ENCODE data around the gene PPT1. TPM values are rescaled to one million over a fixed set of nuclear protein-coding genes. Genes with fewer than 3 reads are reported as not detected.
A peak's percentile ranks its signal among the peaks of the same experiment; 100 is the strongest.
"Not testable (repeated sequence)": the region's sequence is repeated elsewhere in the genome, so short reads cannot be mapped to it uniquely, and the experiment has no call there.

PPT1 gene
- polyA plus RNA-seq, 4 donors, result 103 to 134 (median 122) TPM

DNA sequence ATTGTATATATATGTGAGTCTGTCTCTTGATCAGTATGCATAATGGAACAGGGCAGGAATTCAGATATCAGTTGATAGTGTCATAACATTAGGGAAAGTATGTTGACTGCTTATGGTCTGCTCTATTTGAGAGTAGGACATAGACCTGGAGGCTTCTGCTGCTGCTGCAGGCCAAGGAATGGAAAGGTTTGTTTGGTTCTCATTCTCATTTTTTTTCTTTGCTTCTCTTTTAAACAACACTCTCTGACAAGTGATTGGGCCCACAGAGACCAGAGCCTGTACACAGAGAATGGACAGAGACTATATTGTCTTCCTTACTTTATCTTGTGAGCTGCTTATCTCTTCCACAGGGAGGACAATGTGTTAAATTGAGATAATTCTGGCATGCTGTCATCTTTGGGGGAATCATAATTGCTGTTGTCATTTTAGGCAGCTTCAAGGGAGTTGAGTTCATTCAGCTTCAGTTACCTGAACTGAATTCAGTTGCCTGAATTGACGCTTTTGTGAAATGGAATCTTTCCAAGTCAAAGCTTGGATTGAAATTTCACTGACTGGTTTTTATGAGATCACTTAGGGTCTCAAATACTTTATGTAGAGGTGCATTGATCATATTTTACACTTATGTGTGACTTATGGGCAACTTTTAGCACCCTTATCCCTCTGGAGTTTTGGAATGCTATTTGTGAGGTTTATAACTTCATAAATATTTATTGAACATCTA is 39.6 kb downstream of the PPT1 start:
- DNase-seq (ENCODE audit: low read depth in 4 of 4, low spot score in 3 of 4), result no peak

- no peak for DNase-seq (ENCODE audit: low read depth in 4 of 4, low spot score in 3 of 4)
These were observed 40.3 kb downstream of the PPT1 start for GRCh38 chr1:40056519-40057309.

DNA sequence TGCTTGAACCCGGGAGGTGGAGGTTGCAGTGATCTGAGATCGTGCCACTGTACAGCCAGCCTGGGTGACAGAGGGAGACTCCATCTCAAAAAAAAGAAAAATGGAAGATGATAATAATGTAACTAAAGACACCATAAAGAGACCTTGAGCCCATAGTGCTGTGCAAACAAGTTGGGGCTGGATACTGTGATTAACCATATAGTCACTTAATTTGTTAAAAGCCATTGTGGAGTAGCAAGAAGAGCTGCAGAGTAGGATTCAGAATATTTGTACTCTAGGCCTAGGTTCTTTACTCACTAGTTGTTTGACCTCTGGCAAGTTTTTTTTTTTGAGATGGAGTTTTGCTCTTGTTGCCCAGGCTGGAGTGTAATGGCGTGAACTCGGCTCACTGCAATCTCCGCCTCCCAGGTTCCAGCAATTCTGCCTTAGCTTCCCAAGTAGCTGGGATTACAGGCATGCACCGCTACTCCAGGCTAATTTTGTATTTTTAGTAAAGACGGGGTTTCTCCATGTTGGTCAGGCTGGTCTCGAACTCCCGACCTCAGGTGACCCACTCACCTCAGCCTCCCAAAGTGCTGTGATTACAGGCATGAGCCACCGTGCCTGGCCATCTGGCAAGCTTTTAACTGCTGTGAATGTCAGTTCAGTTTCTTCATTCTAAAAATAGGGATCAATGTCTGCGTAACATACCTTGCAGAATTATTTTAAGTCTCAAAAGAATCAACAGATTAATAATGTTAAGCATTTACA is 43.7 kb downstream of the PPT1 start:
- DNase-seq (ENCODE audit: low read depth in 4 of 4, low spot score in 3 of 4), result no peak

DNA sequence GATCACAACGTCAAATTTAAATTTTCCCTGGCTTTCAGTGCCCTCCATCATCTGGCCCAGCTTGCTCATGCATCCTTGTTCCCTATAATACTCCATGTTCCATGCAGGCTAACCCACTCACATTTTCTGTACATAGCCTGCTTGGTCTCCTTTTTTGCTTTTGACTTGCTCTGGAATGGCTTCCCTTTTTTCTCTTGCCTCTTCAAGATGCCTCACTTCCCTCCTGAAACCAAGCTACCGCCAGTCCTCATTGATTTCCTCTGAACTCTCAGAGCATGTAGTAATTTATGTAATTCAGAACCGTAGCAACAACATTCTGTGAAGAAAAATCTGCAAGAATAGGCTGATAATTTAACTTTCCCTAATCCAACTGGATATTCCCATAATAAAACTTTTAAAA is 46.2 kb downstream of the PPT1 start:
- DNase-seq (ENCODE audit: low read depth in 4 of 4, low spot score in 3 of 4), result no peak

- no peak for DNase-seq (ENCODE audit: low read depth in 4 of 4, low spot score in 3 of 4)
These were observed 47.3 kb downstream of the PPT1 start for GRCh38 chr1:40049725-40050124.

DNA sequence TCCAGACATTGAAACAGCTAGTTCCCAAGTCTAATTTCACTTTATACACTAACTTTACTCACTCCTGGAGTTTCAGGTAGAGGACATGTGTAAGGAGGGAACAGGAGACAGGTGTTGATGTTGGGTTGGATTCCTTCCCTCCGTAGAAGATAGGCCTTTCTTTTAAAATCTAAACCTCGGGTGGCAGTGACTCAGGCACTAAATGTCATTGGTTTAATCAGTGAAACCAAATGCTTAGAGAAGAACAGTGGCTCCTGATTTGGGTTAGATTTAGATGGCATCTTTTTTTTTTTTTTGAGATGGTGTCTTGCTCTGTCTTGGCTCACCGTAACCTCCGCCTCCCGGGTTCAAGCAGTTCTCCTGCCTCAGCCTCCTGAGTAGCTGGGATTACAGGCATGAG is 49.3 kb downstream of the PPT1 start:
- no peak for DNase-seq (ENCODE audit: low read depth in 4 of 4, low spot score in 3 of 4)

DNA sequence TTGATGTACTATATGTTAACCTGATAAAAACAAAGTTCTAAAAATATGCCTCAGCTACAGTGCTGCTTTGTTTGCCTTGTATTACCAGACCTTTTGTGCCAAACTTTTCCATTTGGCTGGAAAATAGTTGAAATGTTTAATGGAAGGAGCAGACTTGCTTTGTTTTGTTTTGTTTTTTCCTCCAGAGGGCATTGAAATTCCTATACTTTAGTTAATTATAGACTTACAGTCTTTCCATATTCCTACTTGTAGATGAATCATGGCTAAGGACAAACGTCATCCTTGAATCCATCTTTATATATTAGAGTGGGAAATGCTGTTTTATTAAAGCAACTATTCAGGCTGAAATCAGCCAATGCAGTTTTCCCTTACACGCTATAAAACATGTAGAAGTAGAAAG is 49.8 kb downstream of the PPT1 start:
- DNase-seq (ENCODE audit: low read depth in 4 of 4, low spot score in 3 of 4), result no peak

GRCh38 chr1:40045766-40046165 is 51.3 kb downstream of the PPT1 start:
- DNase-seq (ENCODE audit: low read depth in 4 of 4, low spot score in 3 of 4), result no peak

DNA sequence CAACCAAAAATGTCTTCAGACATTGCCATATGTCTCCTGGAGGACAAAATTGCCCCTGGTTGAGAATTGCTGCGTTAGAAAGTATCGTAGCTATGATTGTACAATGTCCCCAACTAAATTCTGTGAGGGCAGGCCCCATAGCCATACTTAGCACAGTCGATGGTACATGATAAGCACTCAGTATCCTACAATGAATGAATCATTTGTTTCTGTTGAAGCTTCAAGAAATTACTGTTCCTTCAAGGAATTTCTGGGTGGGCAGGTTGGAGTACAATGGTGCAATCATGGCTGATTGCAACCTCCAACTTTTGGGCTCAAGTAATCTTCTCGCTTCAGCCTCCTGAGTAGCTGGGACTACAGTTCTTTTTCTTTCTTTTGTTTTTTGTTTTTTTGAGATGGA is 51.9 kb downstream of the PPT1 start:
- no peak for DNase-seq (ENCODE audit: low read depth in 4 of 4, low spot score in 3 of 4)

DNA sequence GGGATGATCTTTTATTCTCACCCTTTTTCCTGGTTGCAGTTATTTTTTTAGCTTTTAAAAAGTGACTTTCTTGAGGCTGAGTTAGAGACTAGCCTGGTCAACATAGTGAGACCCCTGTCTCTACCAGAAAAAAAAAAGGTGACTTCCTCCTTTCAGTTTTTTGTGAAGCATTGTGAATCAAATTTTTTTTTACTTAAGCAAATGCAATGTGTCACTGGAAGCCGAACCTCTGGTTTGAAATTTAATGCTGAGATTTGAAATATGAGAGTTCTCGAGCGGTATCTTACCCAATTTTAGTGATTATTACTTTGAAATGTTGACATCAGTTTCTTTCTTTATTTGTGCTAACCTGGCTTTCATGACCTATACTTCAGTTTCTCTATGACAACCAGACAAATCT is 52.9 kb downstream of the PPT1 start:
- no peak for DNase-seq (ENCODE audit: low read depth in 4 of 4, low spot score in 3 of 4)

DNA sequence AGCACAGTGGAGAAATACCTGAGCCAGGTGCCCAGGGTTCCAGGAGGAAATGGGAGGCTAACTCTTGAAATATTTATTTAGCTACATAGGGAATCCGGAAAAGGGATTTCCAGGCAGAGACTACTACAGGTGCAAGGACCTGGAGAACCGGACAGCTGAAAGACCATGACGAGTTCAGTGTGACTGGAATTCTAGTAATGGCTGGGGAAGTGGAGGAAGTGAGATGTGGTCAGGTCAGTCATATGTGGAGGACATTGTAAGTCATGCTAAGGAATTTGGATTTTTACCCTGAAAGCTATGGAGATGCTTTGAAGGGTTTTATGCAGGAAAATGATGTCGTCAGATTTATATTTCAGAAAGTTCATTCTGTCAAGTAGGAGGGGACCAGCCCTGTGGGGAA is 54.7 kb downstream of the PPT1 start:
- DNase-seq (ENCODE audit: low read depth in 4 of 4, low spot score in 3 of 4), result no peak

DNA sequence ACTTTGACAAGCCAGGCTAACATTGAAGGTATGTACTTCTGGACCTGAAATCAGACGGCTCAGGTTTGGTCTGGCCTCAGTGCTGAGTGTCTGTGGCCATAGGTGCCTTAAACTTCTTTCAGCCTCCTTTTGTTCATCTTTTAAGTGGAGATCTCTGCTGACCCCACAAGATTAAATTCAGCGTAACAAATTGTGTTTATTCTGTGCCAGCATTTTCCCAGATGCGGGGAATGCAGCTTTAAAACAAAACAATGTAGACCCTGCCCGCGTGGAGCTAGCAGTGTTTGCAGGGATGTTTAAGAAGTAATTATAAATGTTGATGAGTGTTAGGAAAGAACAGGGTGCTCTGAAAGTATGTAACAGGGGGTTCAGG is 55.6 kb downstream of the PPT1 start:
- DNase-seq (ENCODE audit: low read depth in 4 of 4, low spot score in 3 of 4), result no peak

- peak; percentile 98 to 99 (median 98) for DNase-seq (ENCODE audit: low read depth in 4 of 4, low spot score in 3 of 4)
These were observed 56.3 kb downstream of the PPT1 start, which contains the start of gene CAP1 for GRCh38 chr1:40040511-40041465. CAP1 (plus strand) TSS chr1:40040729; CDS start chr1:40059347, 18,618 bp downstream.

- DNase-seq (ENCODE audit: low read depth in 4 of 4, low spot score in 3 of 4), result peak in 3 of 4 donors; percentile 25 to 49 (median 48)
These were observed 57.1 kb downstream of the PPT1 start for GRCh38 chr1:40039757-40040510.

GRCh38 chr1:40039245-40039756 is 57.8 kb downstream of the PPT1 start:
- peak; percentile 33 to 51 (median 42) for DNase-seq (ENCODE audit: low read depth in 4 of 4, low spot score in 3 of 4)

DNA sequence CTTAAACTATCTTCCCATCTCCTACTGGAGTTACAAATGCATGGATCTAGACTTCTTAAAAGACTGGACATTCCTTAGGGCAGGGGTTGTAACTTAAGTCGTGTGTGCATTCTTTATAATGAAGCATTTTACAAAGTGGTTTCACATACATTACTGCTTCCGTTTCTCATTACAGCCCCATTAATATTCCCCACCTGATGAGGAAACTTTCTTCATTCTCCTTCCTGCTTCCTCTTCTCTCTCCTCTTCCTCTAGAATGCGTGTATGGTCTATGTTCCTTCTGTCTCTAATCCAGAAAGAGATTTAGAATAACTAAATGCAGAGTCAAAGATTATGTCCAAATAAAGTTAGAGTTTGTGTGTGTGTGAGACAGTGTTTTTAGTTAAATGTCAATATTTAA is 58.4 kb downstream of the PPT1 start:
- DNase-seq (ENCODE audit: low read depth in 4 of 4, low spot score in 3 of 4), result no peak

DNA sequence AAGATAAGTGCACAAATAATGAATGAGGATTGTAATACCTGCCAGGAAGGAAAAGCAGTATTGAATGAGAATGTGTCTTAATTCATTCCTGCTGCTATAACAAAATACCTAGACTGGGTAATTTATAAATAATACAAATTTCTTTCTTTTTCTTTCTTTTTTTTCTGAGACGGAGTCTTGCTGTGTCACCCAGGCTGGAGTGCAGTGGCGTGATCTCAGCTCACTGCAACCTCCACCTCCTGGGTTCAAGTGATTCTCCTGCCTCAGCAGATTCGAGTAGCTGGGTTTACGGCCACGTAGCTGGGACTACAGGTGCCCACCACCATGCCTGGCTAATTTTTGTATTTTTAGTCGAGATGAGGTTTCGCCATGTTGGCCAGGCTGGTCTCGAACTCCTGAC is 59.8 kb downstream of the PPT1 start:
- not testable (repeated sequence) for DNase-seq (ENCODE audit: low read depth in 4 of 4, low spot score in 3 of 4)

GRCh38 chr1:40036574-40036973 is 60.5 kb downstream of the PPT1 start:
- no peak for DNase-seq (ENCODE audit: low read depth in 4 of 4, low spot score in 3 of 4)

DNA sequence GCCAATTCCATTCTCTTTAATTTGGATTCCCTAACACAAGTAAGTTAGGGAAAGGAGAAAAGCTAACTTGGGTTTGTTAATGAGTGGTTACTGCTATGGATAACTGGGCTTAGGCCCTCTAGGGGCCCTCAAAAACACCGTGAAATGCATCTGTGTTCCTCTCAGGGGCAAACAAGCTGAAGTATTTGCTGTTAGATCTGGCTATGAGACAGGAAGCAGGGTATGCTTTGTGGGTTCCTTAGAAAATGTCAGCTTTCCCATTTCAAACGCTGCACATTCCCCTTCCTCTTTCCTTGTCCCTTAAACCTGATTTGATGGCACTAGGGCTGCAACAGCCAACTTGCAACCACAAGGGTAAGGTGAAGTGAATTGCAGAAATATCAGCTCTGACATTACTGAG is 62.2 kb downstream of the PPT1 start:
- DNase-seq (ENCODE audit: low read depth in 4 of 4, low spot score in 3 of 4), result no peak
